ENCODE data around the gene TSPAN32. TPM values are rescaled to one million over a fixed set of nuclear protein-coding genes. Genes with fewer than 3 reads are reported as not detected.
A peak's percentile ranks its signal among the peaks of the same experiment; 100 is the strongest.

Gene TSPAN32
- total and polyA plus RNA-seq, 10 of the 15 experiments (the other 5 are each of a cell fraction or from before 2014, with no cell fraction given): 0.08 TPM; not detected in 9

GRCh38 chr11:2265396-2265795, 36.4 kb upstream of the TSPAN32 start:
- FAIRE-seq: peak; percentile 54

More at GRCh38 chr11:2265396-2265795, 36.4 kb upstream of the TSPAN32 start:
- Histone ChIP-seq H3K4me1 (ENCODE audit: control insufficient read depth, insufficient read depth, low read length) (peaks cover 15% of the 10 kb centered on the region), H3K9ac (ENCODE audit: control insufficient read depth, insufficient read depth, low read length) (no peak overlapping the region), H3K4me3 (no peak overlapping the region; the same call in 1 of the 2 replicates), H3K79me2 (ENCODE audit: control insufficient read depth, insufficient read depth, low read length) (no peaks in the 10 kb centered on the region), H2AFZ (ENCODE audit: control insufficient read depth, low read depth, low read length) (no peak overlapping the region; the same call in 1 of the 2 replicates), H4K20me1 (ENCODE audit: control insufficient read depth, insufficient read depth) (no peaks in the 10 kb centered on the region), H3K36me3 (ENCODE audit: control insufficient read depth in 2 of 2, insufficient read depth in 2 of 2, low read length in 1 of 2) (no peaks in the 10 kb centered on the region), H3K4me2 (ENCODE audit: control insufficient read depth, insufficient read depth) (peak overlapping the region; percentile 56; the same call in 1 of the 2 replicates), H3K27ac (ENCODE audit: control insufficient read depth, insufficient read depth) (no peak overlapping the region), H3K9me3 (replicated peaks; ENCODE audit: control insufficient read depth, insufficient read depth, low read length) (no peaks in the 10 kb centered on the region; the same call in 2 of the 3 replicates), H3K27me3 (replicated peaks in 1 of 2; ENCODE audit: control insufficient read depth in 2 of 2, insufficient read depth in 2 of 2, low read length in 1 of 2) (no peaks in the 10 kb centered on the region; a peak in 2 of 4 replicates)
- DNase-seq (ENCODE audit: low read depth, low spot score) (peak; percentile 19), ATAC-seq (peak; percentile 92)
- in situ Hi-C loops (cut with MboI) (no loop called here), intact Hi-C loops (cut with micrococcal nuclease; ENCODE audit: unreplicated experiment) (no loop called here)
- BruUV-seq (replicated peaks): no TSS peak
- ChIA-PET RAD21 (ENCODE audit: unreplicated experiment) (no interaction called here), SMC1A (ENCODE audit: uncharacterized antibody, unreplicated experiment) (no interaction called here), POLR2A (no interaction called here), CTCF (interaction anchor here (1.2 kb wide), 1 partner anchor 41 kb away, joined by 3 read pairs; no protein-coding TSS in a partner anchor)
- WGBS (ENCODE audit: insufficient coverage, insufficient replicate concordance, low lambda C conversion rate, missing lambda C conversion rate): 4% methylated on average over 2 of the region's 2 CpGs
- TF ChIP-seq JUNB (IDR thresholded peaks at IDR 0.05): 0 out of 2 replicates have a peak, but pooled peaks have one; percentile 26
- no peak for TF ChIP-seq ZZZ3 (IDR thresholded peaks at IDR 0.05; ENCODE audit: control insufficient read depth, insufficient read length, low read depth)
- no peak for TF ChIP-seq MTA2 (IDR thresholded peaks at IDR 0.05; ENCODE audit: low read depth)
- 0 out of 2 replicates have a peak, but pooled peaks have one; percentile 30 for TF ChIP-seq EED (IDR thresholded peaks at IDR 0.05; ENCODE audit: low read depth)
- TF ChIP-seq SPI1 (IDR thresholded peaks at IDR 0.05; ENCODE audit: borderline replicate concordance, insufficient read depth, low read depth, low read length): peak; percentile 90
- TF ChIP-seq ZBTB11 (CRISPR knock-in tag; IDR thresholded peaks at IDR 0.05): no peak
- no peak for TF ChIP-seq TCF12 (IDR thresholded peaks at IDR 0.05; ENCODE audit: low read depth, low read length)
- TF ChIP-seq IKZF1 (conservative IDR thresholded peaks at IDR 0.05): peak; percentile 30; the same call in 1 of the 2 replicates
- 0 out of 2 replicates have a peak, but pooled peaks have one; percentile 18 for TF ChIP-seq IRF4 (IDR thresholded peaks at IDR 0.05; ENCODE audit: low read depth, low read length)

Measured in GM12878 (cell line).